BLaER1 treated with 17β-estradiol and CSF1 and Interleukin-3, amounts not matched to agents 10 nM and 100 nM (cell line): ENCODE data around the gene CADM1.

ENCODE experiments used
- H3K27ac ChIP-seq, 11 experiments: shearing (Covaris generic); formaldehyde crosslinking; 2 replicates each; pipeline ENCODE4 v1.8.1; 2022
- H3K27me3 ChIP-seq, 11 experiments: shearing (Covaris generic); formaldehyde crosslinking; 2 replicates each; pipeline ENCODE4 v1.8.1; 2022
- H3K36me3 ChIP-seq, 11 experiments: shearing (Covaris generic); formaldehyde crosslinking; 2 replicates each; pipeline ENCODE4 v1.8.1; 2022
- H3K4me1 ChIP-seq, 10 experiments: shearing (Covaris generic); formaldehyde crosslinking; 2 replicates each; pipeline ENCODE4 v1.8.1; 2022
- H3K4me2 ChIP-seq, 11 experiments: shearing (Covaris generic); formaldehyde crosslinking; 2 replicates each; pipeline ENCODE4 v1.8.1; 2022
- H3K4me3 ChIP-seq, 10 experiments: shearing (Covaris generic); formaldehyde crosslinking; 2 replicates each; pipeline ENCODE4 v1.8.1; 2022
- H3K9ac ChIP-seq, 11 experiments: shearing (Covaris generic); formaldehyde crosslinking; 2 replicates each; pipeline ENCODE4 v1.8.1; 2022
- H3K9me3 ChIP-seq, 11 experiments: shearing (Covaris generic); formaldehyde crosslinking; replicated peaks in 1 of 11; 2 replicates each; pipeline ENCODE4 v1.8.1; 2022
- H4K20me1 ChIP-seq, 11 experiments: shearing (Covaris generic); formaldehyde crosslinking; 2 replicates each; pipeline ENCODE4 v1.8.1; 2022
- Cebpa-rat ChIP-seq, 11 experiments: shearing (Covaris generic); IDR thresholded peaks; 2 replicates each; pipeline ENCODE4 v1.8.1; 2022

Gene CADM1

DNA sequence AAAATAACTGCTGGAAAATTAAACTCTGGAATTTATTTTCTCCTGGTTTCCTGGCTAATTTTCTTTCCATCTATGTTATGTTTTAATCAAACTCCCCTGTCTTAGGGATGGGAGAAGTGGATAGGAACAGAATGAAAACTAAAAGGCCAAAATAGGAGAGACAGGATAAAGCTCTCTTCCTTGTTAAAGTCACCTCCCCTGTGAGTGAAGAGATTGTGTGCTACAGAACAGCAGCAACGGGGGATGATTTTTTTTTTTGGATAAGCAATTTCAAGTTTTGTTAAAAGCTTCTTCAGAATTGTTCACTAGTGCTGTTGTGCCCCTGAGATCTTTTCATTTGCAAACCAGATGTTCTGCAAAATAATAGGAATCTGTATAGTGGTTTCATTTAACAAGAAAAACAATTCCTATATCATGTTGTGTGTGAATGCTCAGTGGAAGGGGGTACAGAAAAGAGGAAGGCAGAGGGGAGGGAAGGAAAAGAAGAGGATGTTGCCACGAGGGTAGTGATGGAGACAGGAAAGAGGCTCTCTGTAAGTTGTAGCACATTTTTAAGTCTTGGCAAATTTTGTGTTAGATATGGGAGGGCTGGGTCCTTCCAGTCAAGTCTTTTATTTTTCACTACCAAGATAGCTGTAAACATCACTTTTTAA is 301.2 kb downstream of the CADM1 start:
- H3K9me3 ChIP-seq, result no peaks in the 10 kb centered on the region
- no peak overlapping the region for H3K9ac ChIP-seq
- no peaks in the 10 kb centered on the region for H4K20me1 ChIP-seq
- H3K4me3 ChIP-seq, result no peak overlapping the region
- H3K36me3 ChIP-seq, result no peaks in the 10 kb centered on the region
- no peak overlapping the region for H3K4me2 ChIP-seq
- H3K27ac ChIP-seq, result no peak overlapping the region
- TF ChIP-seq Cebpa-rat (IDR thresholded peaks at IDR 0.05), result no peak
- H3K4me1 ChIP-seq, result peaks cover 0 to 7% (median 0%) of the 10 kb centered on the region in 10 experiments; a peak in 1 of 20 replicates
- H3K27me3 ChIP-seq, result no peaks in the 10 kb centered on the region

- Histone ChIP-seq H4K20me1 (no peaks in the 10 kb centered on the region), H3K4me3 (no peak overlapping the region), H3K27me3 (no peaks in the 10 kb centered on the region), H3K9ac (no peak overlapping the region), H3K4me2 (no peak overlapping the region), H3K36me3 (no peaks in the 10 kb centered on the region), H3K4me1 (peaks cover 0 to 7% (median 0%) of the 10 kb centered on the region in 10 experiments; a peak in 1 of 20 replicates), H3K9me3 (no peaks in the 10 kb centered on the region), H3K27ac (no peak overlapping the region)
- no peak for TF ChIP-seq Cebpa-rat (IDR thresholded peaks at IDR 0.05)
Measured at GRCh38 chr11:115202074-115202473, 302.1 kb downstream of the CADM1 start.

DNA sequence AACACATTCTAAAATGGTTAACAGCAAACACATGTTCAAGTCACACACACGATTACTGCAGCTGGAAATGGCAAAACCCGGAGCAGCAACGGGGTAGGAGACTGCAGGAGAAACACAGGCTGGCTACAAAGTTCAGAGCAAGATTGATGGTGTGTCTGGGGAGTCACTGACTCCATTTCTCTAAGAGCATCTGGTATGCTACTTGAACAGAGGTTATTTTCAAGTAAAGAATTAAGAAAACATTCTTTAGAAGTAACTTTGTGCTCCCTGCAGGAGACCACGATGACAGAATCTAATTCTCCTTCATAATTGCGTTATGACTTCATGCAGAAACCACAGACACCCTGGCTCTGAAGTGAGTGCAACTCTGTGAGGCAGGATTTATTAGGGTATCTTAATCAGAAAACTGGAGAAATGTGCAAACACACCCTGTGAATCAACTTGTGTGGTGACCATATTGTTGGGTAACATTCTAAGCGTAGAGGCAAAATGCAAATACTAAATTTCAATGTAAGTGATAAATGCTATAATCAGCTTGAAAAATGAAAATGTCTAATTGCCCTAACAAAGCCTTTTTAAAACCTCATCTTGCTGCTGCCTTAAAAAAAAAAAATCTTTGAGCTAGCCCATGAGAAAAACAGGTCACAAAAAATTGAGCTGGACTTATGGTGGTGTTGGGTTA is 303.0 kb downstream of the CADM1 start:
- TF ChIP-seq Cebpa-rat (IDR thresholded peaks at IDR 0.05), result no peak
- Histone ChIP-seq H3K9me3 (no peaks in the 10 kb centered on the region), H3K36me3 (no peaks in the 10 kb centered on the region), H3K4me3 (no peak overlapping the region), H3K27ac (no peak overlapping the region), H3K27me3 (no peaks in the 10 kb centered on the region), H3K4me1 (peaks cover 0 to 7% (median 0%) of the 10 kb centered on the region in 10 experiments; a peak in 1 of 20 replicates), H3K4me2 (no peak overlapping the region), H3K9ac (no peak overlapping the region), H4K20me1 (no peaks in the 10 kb centered on the region)

- Histone ChIP-seq H3K4me1 (peaks cover 0 to 7% (median 0%) of the 10 kb centered on the region in 10 experiments; a peak in 1 of 20 replicates), H3K27ac (no peak overlapping the region), H3K9ac (no peak overlapping the region), H3K4me2 (no peak overlapping the region), H3K36me3 (no peaks in the 10 kb centered on the region), H3K27me3 (no peaks in the 10 kb centered on the region), H4K20me1 (no peaks in the 10 kb centered on the region), H3K9me3 (no peaks in the 10 kb centered on the region), H3K4me3 (no peak overlapping the region)
- no peak for TF ChIP-seq Cebpa-rat (IDR thresholded peaks at IDR 0.05)
Measured at GRCh38 chr11:115199481-115200069, 304.6 kb downstream of the CADM1 start.

DNA sequence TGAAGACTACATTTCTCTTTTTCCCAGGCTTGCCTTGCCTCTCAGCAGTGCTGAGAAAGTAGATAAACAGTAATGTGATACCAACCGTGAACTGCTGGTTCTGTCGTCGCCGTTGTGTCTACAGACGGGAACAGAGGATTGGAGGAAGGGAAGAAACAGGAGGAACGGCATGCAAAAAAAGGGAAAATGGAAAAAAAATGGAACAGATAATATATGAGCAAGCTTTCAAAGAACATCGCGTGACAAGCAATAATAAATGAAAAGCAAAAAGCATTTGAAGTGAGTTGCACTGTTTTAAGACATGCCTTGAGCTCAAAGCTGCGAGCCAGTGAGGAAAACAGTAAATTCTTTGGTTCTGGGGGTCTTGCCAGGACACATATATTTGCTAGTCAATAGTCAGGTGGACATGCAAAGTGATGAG is 305.9 kb downstream of the CADM1 start:
- no peaks in the 10 kb centered on the region for H4K20me1 ChIP-seq
- H3K36me3 ChIP-seq, result no peaks in the 10 kb centered on the region
- no peak overlapping the region for H3K9ac ChIP-seq
- H3K27me3 ChIP-seq, result no peaks in the 10 kb centered on the region
- TF ChIP-seq Cebpa-rat (IDR thresholded peaks at IDR 0.05), result no peak
- H3K4me2 ChIP-seq, result no peak overlapping the region
- no peak overlapping the region for H3K27ac ChIP-seq
- no peak overlapping the region for H3K4me3 ChIP-seq
- peaks cover 0 to 3% (median 0%) of the 10 kb centered on the region in 10 experiments; a peak in 1 of 20 replicates for H3K4me1 ChIP-seq
- no peaks in the 10 kb centered on the region for H3K9me3 ChIP-seq

GRCh38 chr11:115197433-115197832 is 306.8 kb downstream of the CADM1 start:
- Histone ChIP-seq H4K20me1 (no peaks in the 10 kb centered on the region), H3K4me2 (no peak overlapping the region), H3K36me3 (no peaks in the 10 kb centered on the region), H3K4me1 (no peaks in the 10 kb centered on the region), H3K9ac (no peak overlapping the region), H3K27me3 (no peaks in the 10 kb centered on the region), H3K4me3 (no peak overlapping the region), H3K9me3 (no peaks in the 10 kb centered on the region), H3K27ac (no peak overlapping the region)
- no peak for TF ChIP-seq Cebpa-rat (IDR thresholded peaks at IDR 0.05)

DNA sequence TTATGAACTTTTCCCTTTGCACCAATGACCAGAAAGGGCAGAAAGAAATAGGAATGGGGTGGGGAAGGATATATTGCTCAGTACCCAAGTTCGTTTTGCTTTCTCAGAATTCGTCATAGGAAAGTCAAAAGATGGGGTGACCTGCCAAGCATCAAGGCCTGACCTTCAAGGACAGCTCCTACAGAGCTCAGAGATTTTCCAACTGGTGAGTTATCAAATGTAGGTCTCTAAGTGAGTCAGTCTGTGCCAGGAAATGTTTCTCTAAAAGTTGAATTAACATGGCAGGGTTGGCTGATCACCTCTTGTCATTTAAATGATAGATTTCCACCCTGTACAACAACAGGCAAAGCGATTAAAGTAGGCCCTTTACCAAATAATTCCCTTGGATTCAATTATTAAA is 307.2 kb downstream of the CADM1 start:
- no peaks in the 10 kb centered on the region for H4K20me1 ChIP-seq
- no peaks in the 10 kb centered on the region for H3K36me3 ChIP-seq
- H3K4me1 ChIP-seq, result no peaks in the 10 kb centered on the region
- H3K9ac ChIP-seq, result no peak overlapping the region
- no peak for TF ChIP-seq Cebpa-rat (IDR thresholded peaks at IDR 0.05)
- no peaks in the 10 kb centered on the region for H3K27me3 ChIP-seq
- no peak overlapping the region for H3K27ac ChIP-seq
- H3K4me3 ChIP-seq, result no peak overlapping the region
- H3K9me3 ChIP-seq, result no peaks in the 10 kb centered on the region
- H3K4me2 ChIP-seq, result no peak overlapping the region

GRCh38 chr11:115194802-115195110 is 309.5 kb downstream of the CADM1 start:
- H3K4me2 ChIP-seq, result no peak overlapping the region

DNA sequence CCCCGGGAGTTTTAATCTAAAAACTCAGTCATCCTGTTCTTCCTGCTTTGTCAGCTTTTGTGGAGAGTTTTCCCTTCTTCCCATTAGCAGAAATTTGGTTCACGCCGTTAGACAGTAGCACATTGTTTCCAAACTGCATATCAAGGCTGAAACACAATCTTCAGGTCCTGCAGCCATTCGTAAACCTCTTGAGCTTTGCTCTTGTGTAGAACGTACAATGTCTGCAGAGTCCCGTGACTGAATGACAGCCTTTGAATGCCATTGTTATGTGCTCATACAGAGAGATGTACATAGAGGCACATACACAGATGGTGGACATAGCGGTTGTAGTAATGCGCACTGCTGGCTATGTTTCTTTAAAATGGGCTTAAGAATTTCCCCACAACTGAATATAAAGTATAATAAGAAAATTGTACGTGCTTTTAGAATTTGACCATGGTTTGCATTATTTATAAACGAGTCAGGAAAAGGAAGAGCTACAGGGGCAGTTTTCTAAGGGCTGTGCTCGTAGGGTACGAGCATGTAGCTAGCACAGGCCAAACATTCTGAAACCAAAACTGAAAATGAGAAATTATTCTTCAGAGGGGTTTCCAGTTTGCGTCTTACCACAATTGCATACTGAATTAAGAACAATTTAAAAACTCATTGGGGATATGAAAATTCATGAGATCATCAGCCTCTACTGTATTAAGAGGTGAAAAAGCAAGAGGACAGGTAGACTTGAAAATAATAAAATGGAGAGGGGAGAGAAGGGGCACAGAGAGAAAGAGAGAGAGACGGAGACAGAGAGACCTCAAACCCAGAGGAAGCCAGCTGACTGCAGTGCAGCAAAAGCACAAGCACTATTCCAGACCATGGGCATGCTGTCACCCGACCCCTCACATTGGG is 310.1 kb downstream of the CADM1 start:
- H3K27me3 ChIP-seq, result no peaks in the 10 kb centered on the region
- no peaks in the 10 kb centered on the region for H3K4me1 ChIP-seq
- no peak overlapping the region for H3K27ac ChIP-seq
- no peak overlapping the region for H3K9ac ChIP-seq
- no peak overlapping the region for H3K4me3 ChIP-seq
- H3K36me3 ChIP-seq, result no peaks in the 10 kb centered on the region
- no peaks in the 10 kb centered on the region for H4K20me1 ChIP-seq
- no peak overlapping the region for H3K4me2 ChIP-seq
- TF ChIP-seq Cebpa-rat (IDR thresholded peaks at IDR 0.05), result no peak
- H3K9me3 ChIP-seq, result no peaks in the 10 kb centered on the region; a peak in 1 of 22 replicates

More at GRCh38 chr11:115194802-115195110, 309.5 kb downstream of the CADM1 start:
- Histone ChIP-seq H3K9me3 (no peaks in the 10 kb centered on the region), H3K36me3 (no peaks in the 10 kb centered on the region), H3K4me1 (no peaks in the 10 kb centered on the region), H3K27ac (no peak overlapping the region), H4K20me1 (no peaks in the 10 kb centered on the region), H3K27me3 (no peaks in the 10 kb centered on the region), H3K4me3 (no peak overlapping the region), H3K9ac (no peak overlapping the region)
- no peak for TF ChIP-seq Cebpa-rat (IDR thresholded peaks at IDR 0.05)
